HPDE6-E6E7 (cell line): ENCODE measurements around the gene HRH3.
A peak's percentile ranks its signal among the peaks of the same experiment; 100 is the strongest.

Source experiments
- DNase-seq: peaks from one replicate; pipeline ENCODE4 v3.0.0; 2011; ENCODE audit warnings: missing footprints; ENCODE audit errors: extremely low spot score

HRH3 gene

GRCh38 chr20:62219992-62220665 is at the start of gene HRH3:
Gene HRH3, minus strand, starts transcription at chr20:62220278. Its CDS starts 308 bp downstream, at chr20:62219970.
- DNase-seq: peak; percentile 79

GRCh38 chr20:62269871-62270270 is 49.8 kb upstream of the HRH3 start:
- DNase-seq: no peak

DNA sequence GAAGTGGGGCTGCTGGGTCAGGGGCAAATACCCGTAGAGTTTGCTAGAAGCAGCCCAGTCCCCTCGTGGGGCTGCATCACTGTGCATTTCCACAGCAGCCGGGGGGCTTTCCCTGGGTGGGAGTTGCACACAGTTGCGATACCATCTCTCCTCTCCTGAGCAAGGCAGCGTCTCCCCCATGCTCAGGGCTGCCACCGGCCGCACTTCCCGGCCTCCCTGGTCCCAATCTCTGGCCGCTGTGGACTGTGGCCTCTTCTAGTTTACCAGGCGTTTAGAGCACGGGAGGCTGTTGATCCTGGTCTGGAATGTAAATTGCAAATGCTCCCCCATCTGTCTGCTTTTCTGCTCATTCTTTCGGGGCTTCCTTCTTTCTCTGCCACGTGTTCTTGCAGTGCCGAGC is 49.3 kb upstream of the HRH3 start:
- no peak for DNase-seq

GRCh38 chr20:62268228-62268900 is 48.3 kb upstream of the HRH3 start:
- DNase-seq: no peak

GRCh38 chr20:62267543-62267942 is 47.5 kb upstream of the HRH3 start:
- no peak for DNase-seq

DNA sequence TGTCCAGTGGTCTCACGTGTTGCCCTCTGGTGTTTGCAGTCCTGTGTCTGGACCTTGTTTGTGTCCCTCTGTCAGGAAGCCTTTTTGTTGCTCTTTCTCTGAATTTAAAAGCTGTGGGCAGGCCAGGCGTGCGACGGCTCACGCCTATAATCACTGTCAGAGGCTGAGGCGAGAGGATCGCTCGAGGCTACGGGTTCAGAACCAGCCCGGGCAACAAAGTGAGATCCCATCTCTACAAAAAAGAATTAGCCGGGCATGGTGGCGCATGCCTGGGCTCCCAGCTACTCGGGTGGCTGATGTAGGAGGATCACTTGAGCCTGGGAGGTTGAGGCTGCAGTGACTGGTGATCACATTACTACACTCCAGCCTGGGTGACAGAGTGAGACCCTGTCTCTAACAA is 46.8 kb upstream of the HRH3 start:
- DNase-seq: no peak

- no peak for DNase-seq
These were observed 46.3 kb upstream of the HRH3 start for GRCh38 chr20:62266340-62266739.

- no peak for DNase-seq
These were observed 45.3 kb upstream of the HRH3 start for GRCh38 chr20:62265365-62265764.

GRCh38 chr20:62263396-62263795 is 43.3 kb upstream of the HRH3 start:
- no peak for DNase-seq

- DNase-seq: no peak
These were observed 42.0 kb upstream of the HRH3 start for GRCh38 chr20:62262064-62262463.

GRCh38 chr20:62259294-62259565 is 39.2 kb upstream of the HRH3 start:
- DNase-seq: no peak

GRCh38 chr20:62258499-62259293 is 38.6 kb upstream of the HRH3 start:
- DNase-seq: no peak

DNA sequence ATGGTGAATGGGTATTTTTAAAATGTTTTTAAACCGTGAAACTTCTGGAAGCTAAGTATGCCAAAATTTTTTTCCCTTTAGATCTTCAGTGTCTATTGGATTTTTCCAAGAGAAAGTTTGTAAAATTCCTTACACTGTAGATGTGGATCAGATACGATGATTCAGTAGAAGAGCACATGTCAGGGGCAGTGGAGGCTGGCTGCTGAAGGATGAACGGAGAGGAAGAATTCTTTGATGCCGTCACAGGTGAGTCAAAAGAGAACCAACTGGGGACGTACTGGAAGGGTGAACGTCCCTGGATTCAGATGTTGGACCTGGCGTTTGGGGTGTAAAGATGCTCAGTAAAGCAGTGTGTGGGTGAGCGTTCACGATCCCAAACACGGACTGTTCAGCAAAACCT is 35.9 kb upstream of the HRH3 start:
- no peak for DNase-seq

DNA sequence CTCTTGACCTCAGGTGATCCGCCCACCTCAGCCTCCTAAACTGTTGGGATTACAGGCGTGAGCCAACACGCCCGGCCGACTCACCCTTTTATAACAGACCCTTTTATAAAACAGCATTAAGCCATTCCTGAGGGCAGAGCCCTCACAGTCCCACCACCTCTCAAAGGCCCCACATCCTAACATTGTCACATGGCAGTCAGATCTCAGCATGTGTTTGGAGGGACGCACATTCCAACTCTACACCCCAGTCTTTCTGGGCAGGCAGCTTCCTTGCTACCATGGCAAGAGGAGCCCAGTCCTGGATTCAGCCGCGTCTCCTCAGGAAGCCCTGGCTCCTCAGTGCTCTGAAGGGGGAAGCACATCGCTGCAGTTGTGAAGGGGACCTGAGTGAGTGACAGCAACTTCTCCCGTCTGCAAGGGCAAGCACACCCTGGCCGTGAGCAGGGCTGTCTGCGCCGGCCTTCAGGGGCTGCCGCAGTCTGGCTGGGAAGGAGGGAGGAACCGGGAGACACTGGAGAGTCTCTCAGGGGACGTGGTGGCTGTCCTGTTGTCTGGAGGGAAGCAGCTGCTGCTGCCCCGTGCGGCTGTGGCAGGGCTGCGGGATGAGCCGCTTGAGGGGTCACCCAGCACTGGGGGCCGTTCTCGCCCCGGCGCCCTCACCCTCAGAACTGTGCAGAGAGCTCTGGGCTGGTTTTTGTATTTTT is 34.1 kb upstream of the HRH3 start:
- no peak for DNase-seq

- DNase-seq: no peak
These were observed 33.3 kb upstream of the HRH3 start for GRCh38 chr20:62253398-62253797.

DNA sequence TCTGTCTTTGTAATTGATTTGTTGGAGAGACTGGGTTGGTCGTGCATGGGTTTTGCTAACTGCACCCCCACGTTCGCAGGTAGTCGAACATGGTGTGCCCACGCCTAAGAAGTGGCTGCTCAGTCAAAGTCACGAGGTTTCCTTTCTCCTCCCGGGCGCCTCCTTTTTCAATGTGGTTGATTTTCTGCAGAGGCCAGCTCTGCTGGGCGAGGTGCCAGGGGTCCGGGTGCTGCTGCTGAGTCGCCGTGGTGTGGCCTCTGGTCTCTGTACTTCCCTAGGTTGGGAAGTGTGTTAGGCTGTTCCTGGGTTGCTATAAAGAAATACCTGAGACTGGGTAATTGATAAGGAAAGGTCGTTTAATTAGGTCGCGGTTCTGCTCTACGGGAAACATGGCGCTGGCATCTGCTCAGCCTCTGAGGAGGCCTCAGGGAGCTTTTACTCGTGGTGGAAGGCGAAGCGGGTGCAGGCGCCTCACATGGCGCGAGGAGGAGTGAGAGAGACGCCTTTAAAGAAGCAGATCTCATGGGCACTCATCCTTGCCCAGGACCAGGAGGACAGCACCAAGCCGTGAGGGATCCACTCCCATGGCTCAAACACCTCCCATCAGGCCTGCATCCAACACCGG is 32.4 kb upstream of the HRH3 start:
- no peak for DNase-seq

GRCh38 chr20:62248890-62249560 is 28.9 kb upstream of the HRH3 start:
- DNase-seq: no peak

DNA sequence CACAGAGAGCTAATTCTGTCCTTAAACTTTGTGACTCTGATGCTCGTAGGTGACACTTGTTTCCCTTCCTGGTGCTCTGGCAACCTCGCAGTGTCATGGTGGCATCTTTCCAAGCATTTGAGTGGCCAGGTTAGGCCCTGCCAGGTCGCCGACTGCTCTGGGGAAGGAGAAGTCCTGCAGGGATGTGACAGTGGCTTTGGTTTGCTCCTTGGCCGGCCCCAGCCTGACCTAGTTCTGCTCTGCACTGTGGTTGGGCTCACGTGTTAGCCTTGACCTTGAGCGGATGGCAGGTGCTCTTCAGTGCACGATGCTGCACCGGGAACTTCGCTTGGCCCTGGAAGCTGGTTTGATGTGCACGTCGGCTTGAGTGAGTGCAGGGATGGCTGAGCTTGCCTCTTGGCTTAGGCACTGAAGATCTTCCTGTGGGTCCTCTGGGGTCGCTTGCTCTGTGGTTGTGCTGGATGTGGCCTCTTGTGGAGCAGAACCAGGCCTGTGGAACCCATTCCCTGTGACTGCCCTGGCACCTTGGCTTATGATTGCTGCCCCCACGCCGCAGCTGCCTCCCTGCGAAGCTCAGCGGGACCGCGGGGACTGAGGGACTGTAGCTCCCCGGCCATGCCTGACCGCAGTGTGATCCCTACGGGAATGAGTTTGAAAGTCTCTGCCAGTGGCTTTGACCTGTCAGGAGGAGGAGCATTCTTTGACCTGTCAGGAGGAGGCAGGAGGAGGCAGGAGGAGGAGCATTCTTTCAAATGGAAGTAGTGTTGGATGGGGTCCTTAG is 27.0 kb upstream of the HRH3 start:
- DNase-seq: no peak

- no peak for DNase-seq
These were observed 26.4 kb upstream of the HRH3 start for GRCh38 chr20:62246431-62246830.

DNA sequence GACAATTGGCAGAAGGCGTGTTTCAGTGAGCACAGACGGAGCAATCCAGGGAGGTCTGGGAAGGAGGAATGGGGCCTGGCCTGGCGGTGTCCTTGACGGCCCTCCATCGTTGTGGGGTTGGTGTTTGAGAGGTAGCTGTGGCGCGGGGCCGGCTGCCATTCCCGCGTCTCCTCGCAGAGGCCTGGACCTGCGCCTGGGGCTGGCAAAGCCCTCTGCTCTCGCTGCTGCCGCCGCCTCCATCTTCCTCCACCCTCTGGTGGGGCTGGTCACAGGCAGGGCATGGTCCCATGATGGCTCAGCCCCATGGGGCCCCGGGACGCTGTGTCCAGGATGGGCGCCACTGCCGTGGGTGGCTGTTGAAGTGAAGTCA is 25.8 kb upstream of the HRH3 start:
- no peak for DNase-seq

- DNase-seq: no peak
These were observed 24.6 kb upstream of the HRH3 start for GRCh38 chr20:62244644-62245108.
